Left cardiac atrium (tissue), 4 donors: ENCODE measurements around the gene BTRC. TPM values are rescaled to one million over a fixed set of nuclear protein-coding genes. Genes with fewer than 3 reads are reported as not detected.

Experiments used
- ATAC-seq, 2 donors: fragments of 200-7000 bp; cut with Tn5 transposase; one replicate each; pipeline ENCODE4 v1.9.1; 2020; ENCODE audit warnings: mild to moderate bottlenecking in 2 of 2, moderate library complexity in 2 of 2
- DNase-seq: peaks from one replicate; pipeline ENCODE4 v3.0.0-alpha.2; 2020
- intact Hi-C, 2 donors: fragments of 100-400 bp; cut with DNase I; formaldehyde crosslinking; loops; one replicate each; pipeline versions ENCODE4 v1.14.1 to v1.15.1; 2022 to 2023
- total RNA-seq, 2 donors: library from RNA; stranded (reverse); fragmentation: NEBNext Ultra II Directional; extraction: Animal tissue kit (Norgen Biotek cat#: 25700); gene quantifications; one replicate each; pipeline ENCODE4 v1.2.1, GENCODE V29; 2021
- donor health status: DM: no; HTN: yes; CAD: no.
- donor health status: DM: no; HTN: yes; CAD: no; lungs with severe emphysema.
- donor health status: DM: yes; HTN: yes; CAD: no.
- donor health status: Dilated cardiomyopathy.

The BTRC gene
- total RNA-seq, 2 donors from 2014 or later: 26.0 to 26.4 TPM

GRCh38 chr10:101458869-101459268, 104.9 kb downstream of the BTRC start:
- DNase-seq (no peak), ATAC-seq (no peak)
- intact Hi-C loops: no loop called here

DNA sequence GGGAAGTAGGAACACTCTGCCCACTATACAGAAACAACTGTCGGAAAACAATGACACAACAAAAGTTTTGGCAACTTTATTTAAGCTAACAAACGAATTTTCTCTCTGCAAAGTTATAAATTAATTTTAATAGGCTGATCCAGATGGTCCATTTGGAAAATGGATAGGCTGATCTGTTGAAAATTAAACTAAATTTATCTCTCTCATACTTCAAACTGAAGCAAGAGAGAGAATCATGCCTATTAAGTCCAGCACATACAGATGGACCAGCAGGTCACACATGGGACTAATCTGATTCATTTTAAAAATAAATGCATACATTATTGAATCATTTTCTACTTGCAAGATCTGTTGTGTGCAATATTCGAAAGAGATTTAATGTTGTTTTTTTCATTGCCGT, 110.1 kb downstream of the BTRC start:
- intact Hi-C loops: loop anchor here (10.0 kb wide), 2 partner anchors 169 to 249 kb away; no protein-coding TSS in a partner anchor
- ATAC-seq (no peak), DNase-seq (no peak)

- intact Hi-C loops: loop anchor here (10.0 kb wide), 2 partner anchors 170 to 250 kb away; no protein-coding TSS in a partner anchor
- DNase-seq (no peak), ATAC-seq (no peak)
Measured at GRCh38 chr10:101464599-101464998, 110.6 kb downstream of the BTRC start.

DNA sequence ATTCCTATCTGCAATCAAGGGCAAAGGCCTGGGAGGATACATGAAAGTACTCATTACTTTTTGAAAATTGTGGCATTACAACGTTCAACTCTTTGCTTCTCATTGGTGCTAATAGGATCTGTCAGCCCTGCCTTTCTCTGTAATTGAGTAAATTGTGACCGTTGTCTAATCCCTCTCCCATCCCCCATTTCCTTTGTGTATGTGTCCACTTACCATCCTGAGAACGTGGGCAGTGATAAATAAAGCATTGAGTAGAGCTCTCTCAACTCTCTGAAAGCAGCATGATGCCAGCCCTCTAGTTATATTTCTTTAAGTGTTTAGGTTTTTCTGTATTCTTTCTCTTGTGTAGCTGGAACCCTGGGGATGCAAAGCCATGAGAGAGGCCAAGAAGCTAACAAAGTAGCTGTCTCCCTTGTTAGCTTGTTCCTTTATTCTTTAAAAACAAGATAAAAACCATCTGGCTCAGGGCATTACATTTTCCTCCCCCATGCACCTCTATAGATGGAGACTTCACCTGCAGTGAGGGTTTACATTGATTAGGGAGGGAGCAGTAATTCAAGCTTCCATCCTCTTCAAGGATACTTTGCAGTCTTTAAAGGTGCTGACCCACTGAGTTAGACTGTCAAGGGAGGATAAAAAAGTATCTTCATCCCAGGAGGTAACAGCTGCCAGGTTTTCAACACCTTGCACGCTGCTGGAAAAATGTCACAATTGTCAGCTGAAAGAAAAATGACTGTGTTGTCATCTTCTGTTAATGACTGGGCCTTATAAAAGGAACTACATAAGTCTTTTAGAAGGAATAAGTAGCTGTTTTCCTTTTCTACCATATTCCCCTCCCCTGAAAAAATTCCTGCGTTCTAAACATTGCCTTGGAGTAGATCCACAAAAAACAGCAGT, 112.3 kb downstream of the BTRC start:
- ATAC-seq (no peak), DNase-seq (no peak)
- intact Hi-C loops: loop anchor here (10.0 kb wide), 2 partner anchors 171 to 251 kb away; no protein-coding TSS in a partner anchor

DNA sequence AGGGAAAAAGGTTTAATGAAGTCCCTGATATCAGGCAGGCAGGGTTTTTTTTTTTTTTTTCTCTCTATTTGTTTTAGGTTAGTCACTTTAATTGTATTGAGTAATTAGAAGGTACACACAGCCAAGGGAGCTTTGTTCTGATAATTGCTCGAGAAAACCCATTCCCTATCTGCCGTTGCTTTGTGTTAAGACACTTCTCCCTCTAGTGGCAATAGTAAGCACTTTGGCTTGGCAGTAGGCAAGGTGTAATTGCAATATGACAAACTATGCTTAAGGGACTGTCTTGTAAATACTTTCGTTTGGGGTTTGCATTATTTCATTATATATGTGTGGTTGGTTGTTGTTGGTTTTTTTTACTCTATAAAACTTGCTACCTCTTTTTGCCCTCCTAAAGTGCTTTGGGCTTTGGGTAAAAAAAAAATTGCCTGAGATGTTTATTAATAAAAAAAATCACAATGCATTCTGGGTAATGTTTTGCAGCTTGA, 113.4 kb downstream of the BTRC start:
- DNase-seq (no peak), ATAC-seq (peak; percentile 68 to 84)
- intact Hi-C loops: loop anchor here (10.0 kb wide), 2 partner anchors 173 to 253 kb away; no protein-coding TSS in a partner anchor

DNA sequence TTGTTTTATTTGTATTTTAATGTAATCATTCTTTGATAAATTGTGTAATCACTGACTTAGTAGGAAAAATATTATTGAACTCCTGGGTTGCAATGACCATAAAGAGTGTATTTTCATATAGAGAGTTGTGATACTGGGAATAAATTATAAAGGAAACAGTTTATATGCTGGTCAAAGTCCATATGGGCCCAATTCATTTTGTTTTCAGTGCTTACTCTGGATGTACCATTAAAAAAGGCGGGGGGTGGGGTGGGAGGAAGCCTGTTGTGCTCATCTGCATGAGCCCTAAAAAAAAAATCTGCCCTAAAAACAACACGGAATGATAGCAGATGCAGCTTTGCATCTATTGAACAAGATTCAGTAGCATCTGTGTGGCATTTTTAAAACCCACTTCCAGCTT, 114.2 kb downstream of the BTRC start:
- intact Hi-C loops: loop anchor here (10.0 kb wide), 2 partner anchors 173 to 253 kb away; no protein-coding TSS in a partner anchor
- ATAC-seq (no peak), DNase-seq (no peak)

GRCh38 chr10:101476383-101476782, 122.4 kb downstream of the BTRC start:
- ATAC-seq: no peak
- DNase-seq: no peak
- intact Hi-C loops: no loop called here

DNA sequence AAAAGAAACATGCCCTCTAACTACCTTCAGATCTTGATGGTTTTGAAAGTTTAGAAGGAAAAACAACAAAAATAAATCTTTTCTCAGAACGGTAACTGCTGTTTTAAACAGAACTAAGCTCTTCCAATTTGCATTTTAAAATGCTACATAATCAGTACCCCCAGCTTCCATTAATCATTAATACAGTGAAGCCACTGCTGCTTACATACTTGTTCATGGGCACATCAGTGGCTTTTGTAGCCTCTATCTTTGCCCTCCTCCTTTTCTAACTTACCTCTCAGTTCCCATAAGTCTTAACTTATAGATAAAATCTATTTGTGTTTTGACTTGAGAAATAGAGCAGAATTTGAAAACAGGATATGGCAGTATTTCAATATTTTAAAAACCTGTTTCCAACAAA, 125.0 kb downstream of the BTRC start:
- no peak for ATAC-seq
- no peak for DNase-seq
- intact Hi-C loops: no loop called here

DNA sequence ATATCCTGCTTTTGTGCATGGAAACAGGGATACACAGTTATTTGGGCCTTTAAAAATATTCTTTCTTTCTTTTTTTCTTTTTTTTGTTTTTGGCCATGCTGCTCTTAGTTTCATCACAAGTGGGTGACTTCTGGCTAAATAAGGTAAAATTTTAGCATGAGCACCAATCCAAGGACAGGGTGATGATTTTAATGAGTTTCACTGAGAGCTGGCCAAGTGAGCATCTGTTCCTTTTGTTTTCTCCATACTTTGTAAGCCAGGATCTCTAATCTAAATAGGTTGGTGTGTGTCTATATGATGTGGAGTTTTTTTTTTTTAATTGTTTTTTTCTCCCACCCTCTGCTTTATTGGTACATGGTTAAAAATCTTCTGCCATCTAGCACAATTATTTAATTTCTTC, 127.3 kb downstream of the BTRC start:
- intact Hi-C loops: no loop called here
- ATAC-seq (no peak), DNase-seq (no peak)

DNA sequence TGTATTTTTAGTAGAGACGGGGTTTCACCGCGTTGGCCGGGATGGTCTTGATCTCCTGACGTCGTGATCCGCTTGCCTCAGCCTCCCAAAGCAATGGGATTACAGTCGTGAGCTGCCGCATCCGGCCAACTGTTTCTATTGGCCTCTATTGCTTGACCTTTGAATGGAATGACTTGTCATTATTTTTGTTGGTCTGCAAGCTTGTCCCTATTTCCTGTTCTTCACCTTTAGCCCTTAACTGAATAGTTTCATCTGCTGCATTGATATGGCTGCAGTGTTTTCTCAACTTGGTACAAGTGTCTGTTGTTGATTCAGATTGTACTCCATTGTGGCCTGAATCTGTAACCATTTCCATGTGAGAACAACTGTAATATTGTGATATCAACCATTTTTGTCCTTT, 128.6 kb downstream of the BTRC start:
- DNase-seq: peak; percentile 33
- intact Hi-C loops: no loop called here
- ATAC-seq: no peak

DNA sequence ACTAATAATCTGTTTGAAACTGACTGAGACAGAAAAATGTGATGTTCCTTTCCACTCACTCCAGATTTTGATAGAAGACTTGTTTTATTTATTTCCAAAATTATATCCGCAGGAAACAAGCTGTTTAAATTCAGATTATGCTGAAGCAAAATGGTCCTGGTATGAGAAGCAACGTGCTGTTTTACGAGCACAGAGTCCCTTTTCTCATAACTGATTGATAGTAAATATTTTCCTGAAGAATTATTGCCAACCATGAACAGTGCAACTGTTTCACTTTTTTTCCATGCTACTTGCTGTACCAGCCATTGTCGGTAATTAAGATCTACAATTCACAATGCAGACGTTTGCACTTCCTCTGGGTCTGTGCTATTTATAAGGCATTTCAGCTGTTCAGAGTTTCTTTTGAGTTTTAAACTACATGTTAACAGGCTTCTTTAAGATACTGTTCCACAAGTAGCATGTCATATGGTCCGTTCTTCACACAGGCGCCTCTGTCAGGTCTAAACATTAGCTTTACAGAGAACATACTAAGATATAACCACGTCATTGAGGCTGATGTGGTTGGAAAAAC, 130.3 kb downstream of the BTRC start:
- intact Hi-C loops: no loop called here
- DNase-seq (no peak), ATAC-seq (no peak)

DNA sequence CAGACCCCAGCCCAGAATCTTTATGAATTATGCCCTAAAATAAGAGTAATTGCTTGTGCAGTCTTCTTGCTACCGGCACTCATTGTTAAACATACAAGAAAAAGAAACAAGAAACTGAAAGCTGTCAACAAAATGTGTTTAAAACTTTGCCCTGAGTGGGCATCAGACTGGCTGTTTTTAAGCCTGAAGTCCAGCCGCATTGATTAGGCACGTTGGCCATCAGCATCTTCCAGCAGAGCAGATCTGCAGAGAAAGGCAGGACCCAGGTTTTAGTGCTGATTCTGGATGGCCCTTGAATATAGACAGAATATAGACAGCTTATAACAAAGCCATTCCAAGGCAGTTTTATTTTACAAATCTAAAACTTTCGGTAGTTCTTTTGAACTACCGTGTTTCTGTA, 131.2 kb downstream of the BTRC start:
- ATAC-seq: no peak
- intact Hi-C loops: no loop called here
- DNase-seq: no peak

DNA sequence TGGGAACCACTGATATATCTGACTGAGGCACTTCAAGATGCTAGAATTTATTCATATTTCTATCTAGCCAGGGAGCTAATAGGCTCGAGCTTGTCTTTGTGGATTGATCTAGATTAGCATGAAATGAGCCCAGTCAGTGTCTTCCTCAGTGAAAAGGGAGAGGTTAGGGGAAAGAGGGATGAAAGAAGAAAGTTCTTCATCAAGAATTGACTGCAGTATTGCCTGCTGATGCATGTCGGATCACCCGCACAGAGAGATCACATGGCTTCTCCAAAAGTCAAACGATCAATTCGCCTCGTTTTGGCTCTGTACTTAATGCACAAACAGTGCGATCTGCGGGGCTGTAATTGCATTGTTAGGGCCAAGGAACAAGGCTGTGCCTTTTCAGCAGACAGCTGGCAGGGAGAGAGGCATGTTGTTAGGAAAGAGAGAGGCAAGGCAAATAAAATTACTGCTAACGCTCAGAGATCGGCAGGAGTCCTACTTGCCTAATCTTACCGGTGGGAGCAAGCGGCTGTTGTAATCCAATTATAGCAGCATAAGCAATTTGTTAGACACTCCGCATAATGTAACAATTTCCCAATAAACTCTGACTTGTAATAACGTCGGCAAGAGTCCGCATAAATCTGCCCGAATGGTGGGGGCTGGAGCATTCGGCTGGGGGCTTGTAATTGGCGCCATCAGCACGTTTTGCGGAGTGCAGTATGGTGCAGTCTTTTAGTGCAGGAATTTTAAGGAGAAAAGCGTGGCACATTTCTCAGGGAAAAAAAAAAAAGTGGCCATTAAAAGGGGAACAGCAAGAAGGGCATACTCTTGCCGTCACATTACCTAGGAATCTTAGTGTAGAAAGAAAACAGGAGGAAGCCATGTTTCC, 132.0 kb downstream of the BTRC start:
- intact Hi-C loops: no loop called here
- no peak for DNase-seq
- peak in 1 of 2 donors; percentile 68 for ATAC-seq

DNA sequence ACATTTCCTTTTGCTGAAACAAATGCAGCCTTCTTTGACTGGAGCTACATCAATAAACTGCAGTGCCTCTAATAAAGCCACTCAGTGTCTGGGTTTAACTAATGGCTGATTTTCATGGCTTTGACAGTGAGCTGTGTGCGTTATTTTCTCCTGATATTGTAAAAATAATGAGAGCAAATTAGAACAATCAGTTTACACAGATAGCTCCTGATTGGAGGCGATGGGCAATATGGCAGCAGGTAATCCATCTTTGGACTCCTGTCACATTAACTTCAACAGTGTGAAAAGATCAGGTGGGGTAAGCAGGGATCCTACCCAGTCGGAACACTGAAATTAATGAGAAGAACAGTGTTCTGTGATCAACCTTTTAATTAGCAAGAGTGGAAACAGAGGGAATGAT, 133.4 kb downstream of the BTRC start:
- intact Hi-C loops: no loop called here
- ATAC-seq (no peak), DNase-seq (no peak)

DNA sequence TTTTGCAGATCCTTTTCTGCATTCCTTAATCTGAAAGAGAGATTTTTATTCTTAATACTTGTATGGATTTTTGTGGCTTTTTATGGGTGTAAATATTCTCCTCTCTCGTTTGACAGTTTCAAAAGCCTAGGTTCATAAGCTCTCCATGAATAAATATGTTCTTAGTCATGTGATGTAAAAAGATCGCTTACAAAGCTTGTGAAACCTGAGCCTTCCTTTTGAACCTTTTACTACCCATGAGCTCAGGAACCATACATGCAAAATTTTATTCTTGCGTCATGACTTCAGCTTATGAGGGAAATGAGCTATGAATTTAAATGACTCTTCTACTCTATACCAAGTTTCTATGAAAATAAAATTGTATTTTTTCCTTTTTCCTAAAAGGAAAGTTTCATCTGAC, 135.4 kb downstream of the BTRC start:
- intact Hi-C loops: no loop called here
- DNase-seq (no peak), ATAC-seq (no peak)

- ATAC-seq: no peak
- intact Hi-C loops: no loop called here
- DNase-seq: no peak
Measured at GRCh38 chr10:101490026-101490425, 136.1 kb downstream of the BTRC start.

DNA sequence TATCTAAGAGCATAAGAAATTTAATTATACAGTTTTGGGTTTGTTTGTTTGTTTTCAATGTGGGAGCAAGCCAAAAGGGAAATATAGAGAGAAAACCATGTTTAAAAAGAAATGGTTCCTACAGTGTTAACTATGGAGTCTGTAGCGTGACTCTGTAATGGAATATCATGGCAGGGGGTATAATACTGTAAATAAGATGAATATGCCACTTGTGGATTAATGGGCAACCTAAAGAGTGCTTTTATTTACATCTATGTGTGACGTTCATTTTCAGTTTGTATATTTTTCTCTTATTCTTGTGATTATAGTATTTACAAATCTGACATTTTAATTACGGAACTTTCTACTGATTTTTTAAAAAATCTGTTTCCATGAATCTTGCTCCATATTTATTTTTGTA, 138.2 kb downstream of the BTRC start:
- ATAC-seq (no peak), DNase-seq (no peak)
- intact Hi-C loops: no loop called here

GRCh38 chr10:101492814-101493213, 138.8 kb downstream of the BTRC start:
- no peak for DNase-seq
- intact Hi-C loops: no loop called here
- ATAC-seq: no peak

GRCh38 chr10:101493249-101493648, 139.3 kb downstream of the BTRC start:
- intact Hi-C loops: no loop called here
- no peak for ATAC-seq
- no peak for DNase-seq
